GM21381 (cell line): Measurements from ENCODE around the gene IL1RL2.

ENCODE experiments used
- ATAC-seq: cut with Tn5 transposase; IDR thresholded peaks from one replicate; pipeline ENCODE4 v1.9.1; 2021; ENCODE audit warnings: mild to moderate bottlenecking, moderate library complexity; ENCODE audit not compliant: unreplicated experiment

Gene IL1RL2

GRCh38 chr2:102262216-102263129 is 75.7 kb downstream of the IL1RL2 start:
- ATAC-seq, result no peak

- no peak for ATAC-seq
Observed at GRCh38 chr2:102264952-102265351, 78.1 kb downstream of the IL1RL2 start.

- ATAC-seq, result no peak
Observed at GRCh38 chr2:102266204-102266603, 79.4 kb downstream of the IL1RL2 start.

- ATAC-seq, result no peak
Observed at GRCh38 chr2:102267774-102268173, 81.0 kb downstream of the IL1RL2 start.

- ATAC-seq, result no peak
Observed at GRCh38 chr2:102268510-102269199, 81.8 kb downstream of the IL1RL2 start.

- no peak for ATAC-seq
Observed at GRCh38 chr2:102269200-102269524, 82.3 kb downstream of the IL1RL2 start.

- no peak for ATAC-seq
Observed at GRCh38 chr2:102271844-102272243, 85.0 kb downstream of the IL1RL2 start.

- ATAC-seq, result no peak
Observed at GRCh38 chr2:102273619-102274211, 86.9 kb downstream of the IL1RL2 start.

GRCh38 chr2:102276549-102277201 is 89.9 kb downstream of the IL1RL2 start:
- no peak for ATAC-seq

- no peak for ATAC-seq
Observed at GRCh38 chr2:102277202-102277700, 90.4 kb downstream of the IL1RL2 start.

- no peak for ATAC-seq
Observed at GRCh38 chr2:102278720-102279390, 92.0 kb downstream of the IL1RL2 start.

- ATAC-seq, result no peak
Observed at GRCh38 chr2:102279391-102279735, 92.5 kb downstream of the IL1RL2 start.

GRCh38 chr2:102282678-102283091 is 95.9 kb downstream of the IL1RL2 start:
- no peak for ATAC-seq

- no peak for ATAC-seq
Observed at GRCh38 chr2:102283996-102284395, 97.2 kb downstream of the IL1RL2 start.

- ATAC-seq, result no peak
Observed at GRCh38 chr2:102284611-102285010, 97.8 kb downstream of the IL1RL2 start.

GRCh38 chr2:102285368-102285767 is 98.5 kb downstream of the IL1RL2 start:
- ATAC-seq, result no peak

GRCh38 chr2:102286041-102286440 is 99.2 kb downstream of the IL1RL2 start:
- ATAC-seq, result no peak

- ATAC-seq, result no peak
Observed at GRCh38 chr2:102289129-102289528, 102.3 kb downstream of the IL1RL2 start.
